Right lobe of liver (tissue), 6 donors: ENCODE measurements around the gene CEP55. TPM values are rescaled to one million over a fixed set of nuclear protein-coding genes. Genes with fewer than 3 reads are reported as not detected.

Source experiments
- ATAC-seq, 4 donors: fragments of 200-7000 bp; cut with Tn5 transposase; one replicate each; pipeline ENCODE4 v1.9.1; 2020; ENCODE audit warnings: mild to moderate bottlenecking in 4 of 4, moderate library complexity in 4 of 4
- DNase-seq, 3 donors: peaks; one replicate each; pipeline ENCODE4 v3.0.0-alpha.2; 2020
- H3K27ac ChIP-seq, 3 donors: fragments of 200-600 bp; one replicate each; pipeline ENCODE4 v1.8.0; 2022
- H3K27me3 ChIP-seq, 2 donors: fragments of 200-600 bp; one replicate each; pipeline ENCODE4 v1.8.0; 2022
- H3K36me3 ChIP-seq, 4 donors: fragments of 200-600 bp; sonication (generic) in 1 of 4; one replicate each; pipeline versions ENCODE4 v1.5.1 to v1.8.0; 2017 to 2022; ENCODE audit warnings: control low read depth in 1 of 4
- H3K4me1 ChIP-seq, 4 donors: fragments of 200-600 bp; sonication (generic) in 1 of 4; one replicate each; pipeline versions ENCODE4 v1.5.1 to v1.8.0; 2017 to 2022; ENCODE audit warnings: control low read depth in 1 of 4
- H3K4me3 ChIP-seq, 3 donors: fragments of 200-600 bp; one replicate each; pipeline ENCODE4 v1.8.0; 2022
- H3K9me3 ChIP-seq, 4 donors: fragments of 200-600 bp; sonication (generic) in 1 of 4; one replicate each; pipeline versions ENCODE4 v1.5.1 to v1.8.0; 2017 to 2022; ENCODE audit warnings: control low read depth in 1 of 4
- POLR2A ChIP-seq: fragments of 450-650 bp; IDR thresholded peaks from one replicate; pipeline ENCODE4 v1.6.1; 2017; ENCODE audit warnings: antibody characterized with exemption, mild to moderate bottlenecking
- WGBS: methylation state at CpG from one replicate; pipeline ENCODE4 v1.1.6; 2018; ENCODE audit warnings: low coverage, low lambda C conversion rate; ENCODE audit not compliant: insufficient coverage; ENCODE audit errors: missing lambda C conversion rate; 5-methylcytosine and 5-hydroxymethylcytosine counted together
- intact Hi-C, 2 donors: fragments of 100-400 bp; cut with DNase I; formaldehyde crosslinking; loops; one replicate each; pipeline versions ENCODE4 v1.11.2 to v1.14.1; 2022
- total RNA-seq, 6 experiments: library from RNA; depleted of rRNA in 2 of 6; stranded (reverse); fragments of >200 nt in 2 of 6; fragmentation: NEBNext Ultra II Directional in 3 of 6; extraction: Animal tissue kit (Norgen Biotek cat#: 25700) in 3 of 6; gene quantifications; one replicate each; pipeline versions ENCODE4 v1.1.0 to v1.2.4, GENCODE V29; 2016 to 2023
- TF ChIP-seq, protein P1 (sequence below), 4 donors: fragments of 200-600 bp in 3 of 4; fragments of 450-650 bp in 1 of 4; IDR thresholded peaks; one replicate each; pipeline versions ENCODE4 v1.5.1 to v1.8.0; 2016 to 2022; ENCODE audit warnings: antibody characterized with exemption in 4 of 4, mild to moderate bottlenecking in 2 of 4
- donor health status: DM: no; HTN: yes; CAD: no.
- donor health status: DM: no; HTN: no; CAD: no.
- donor health status: DM: no; HTN: no; CAD: no.
- donor health status: DM: no; HTN: yes; CAD: no.
- donor health status: DM: no; HTN: yes; CAD: no.

Gene CEP55
- total RNA-seq, 6 experiments from 2014 or later, result 0.16 to 0.56 (median 0.43) TPM; not detected in 1

DNA sequence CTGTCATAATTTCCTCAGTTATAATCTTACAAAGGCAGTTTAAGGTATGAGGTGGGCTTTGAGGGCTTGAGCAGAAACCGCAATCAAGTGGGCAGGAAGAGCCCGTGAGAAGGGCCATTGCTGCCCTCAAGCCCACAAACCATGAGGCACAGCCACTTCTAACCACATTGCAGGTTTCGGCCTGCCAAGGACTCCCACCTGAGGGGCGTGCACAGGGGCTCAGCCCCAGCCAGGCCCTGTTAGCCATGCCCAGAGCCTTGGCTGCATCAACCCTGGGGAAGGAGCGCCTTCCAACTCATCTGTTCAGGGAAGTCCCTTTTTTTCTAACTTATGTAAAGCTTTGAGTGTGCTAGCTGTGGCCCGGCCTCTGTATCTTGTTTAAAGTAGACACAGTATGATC lies 64.1 kb downstream of the CEP55 start:
- DNase-seq (no peak), ATAC-seq (no peak)
- TF ChIP-seq POLR2A, result no peak
- TF ChIP-seq, protein P1, sequence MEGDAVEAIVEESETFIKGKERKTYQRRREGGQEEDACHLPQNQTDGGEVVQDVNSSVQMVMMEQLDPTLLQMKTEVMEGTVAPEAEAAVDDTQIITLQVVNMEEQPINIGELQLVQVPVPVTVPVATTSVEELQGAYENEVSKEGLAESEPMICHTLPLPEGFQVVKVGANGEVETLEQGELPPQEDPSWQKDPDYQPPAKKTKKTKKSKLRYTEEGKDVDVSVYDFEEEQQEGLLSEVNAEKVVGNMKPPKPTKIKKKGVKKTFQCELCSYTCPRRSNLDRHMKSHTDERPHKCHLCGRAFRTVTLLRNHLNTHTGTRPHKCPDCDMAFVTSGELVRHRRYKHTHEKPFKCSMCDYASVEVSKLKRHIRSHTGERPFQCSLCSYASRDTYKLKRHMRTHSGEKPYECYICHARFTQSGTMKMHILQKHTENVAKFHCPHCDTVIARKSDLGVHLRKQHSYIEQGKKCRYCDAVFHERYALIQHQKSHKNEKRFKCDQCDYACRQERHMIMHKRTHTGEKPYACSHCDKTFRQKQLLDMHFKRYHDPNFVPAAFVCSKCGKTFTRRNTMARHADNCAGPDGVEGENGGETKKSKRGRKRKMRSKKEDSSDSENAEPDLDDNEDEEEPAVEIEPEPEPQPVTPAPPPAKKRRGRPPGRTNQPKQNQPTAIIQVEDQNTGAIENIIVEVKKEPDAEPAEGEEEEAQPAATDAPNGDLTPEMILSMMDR (IDR thresholded peaks at IDR 0.05), result no peak
- Histone ChIP-seq H3K27ac (no peak overlapping the region), H3K9me3 (no peaks in the 10 kb centered on the region), H3K4me3 (no peak overlapping the region), H3K27me3 (no peaks in the 10 kb centered on the region), H3K36me3 (no peaks in the 10 kb centered on the region), H3K4me1 (no peaks in the 10 kb centered on the region)
- intact Hi-C loops, result no loop called here
- 90% methylated on average over 2 of the region's 6 CpGs for WGBS

DNA sequence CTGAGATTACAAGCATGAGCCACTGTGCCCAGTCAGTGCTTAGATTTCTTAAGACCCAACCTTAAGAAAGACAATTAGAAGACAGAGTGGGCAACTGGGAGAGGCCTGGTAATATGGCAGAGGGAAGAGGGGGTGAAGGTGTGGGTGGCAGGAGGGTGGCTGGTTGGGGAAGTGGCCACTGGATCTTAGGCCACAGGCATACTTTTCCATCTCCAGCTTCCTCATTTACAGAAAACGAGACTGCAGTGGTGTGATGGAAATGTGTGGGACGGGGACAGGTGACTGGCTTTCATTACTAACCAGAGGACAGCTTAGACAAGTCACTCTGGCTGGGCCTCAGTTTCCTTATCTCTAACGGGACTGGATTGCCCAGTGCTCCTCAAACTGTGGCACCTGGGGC lies 69.0 kb downstream of the CEP55 start:
- H3K4me1 ChIP-seq, result peaks cover 0 to 5% (median 0%) of the 10 kb centered on the region in 4 donors
- DNase-seq (no peak), ATAC-seq (no peak)
- intact Hi-C loops, result no loop called here
- H3K36me3 ChIP-seq, result no peaks in the 10 kb centered on the region
- WGBS, result 40% methylated on average over 1 of the region's 3 CpGs
- no peaks in the 10 kb centered on the region for H3K9me3 ChIP-seq
- peaks cover 0 to 7% of the 10 kb centered on the region in 2 donors for H3K27me3 ChIP-seq
- H3K4me3 ChIP-seq, result no peak overlapping the region
- H3K27ac ChIP-seq, result no peak overlapping the region
- TF ChIP-seq POLR2A, result no peak
- TF ChIP-seq, protein P1 (IDR thresholded peaks at IDR 0.05), result no peak

DNA sequence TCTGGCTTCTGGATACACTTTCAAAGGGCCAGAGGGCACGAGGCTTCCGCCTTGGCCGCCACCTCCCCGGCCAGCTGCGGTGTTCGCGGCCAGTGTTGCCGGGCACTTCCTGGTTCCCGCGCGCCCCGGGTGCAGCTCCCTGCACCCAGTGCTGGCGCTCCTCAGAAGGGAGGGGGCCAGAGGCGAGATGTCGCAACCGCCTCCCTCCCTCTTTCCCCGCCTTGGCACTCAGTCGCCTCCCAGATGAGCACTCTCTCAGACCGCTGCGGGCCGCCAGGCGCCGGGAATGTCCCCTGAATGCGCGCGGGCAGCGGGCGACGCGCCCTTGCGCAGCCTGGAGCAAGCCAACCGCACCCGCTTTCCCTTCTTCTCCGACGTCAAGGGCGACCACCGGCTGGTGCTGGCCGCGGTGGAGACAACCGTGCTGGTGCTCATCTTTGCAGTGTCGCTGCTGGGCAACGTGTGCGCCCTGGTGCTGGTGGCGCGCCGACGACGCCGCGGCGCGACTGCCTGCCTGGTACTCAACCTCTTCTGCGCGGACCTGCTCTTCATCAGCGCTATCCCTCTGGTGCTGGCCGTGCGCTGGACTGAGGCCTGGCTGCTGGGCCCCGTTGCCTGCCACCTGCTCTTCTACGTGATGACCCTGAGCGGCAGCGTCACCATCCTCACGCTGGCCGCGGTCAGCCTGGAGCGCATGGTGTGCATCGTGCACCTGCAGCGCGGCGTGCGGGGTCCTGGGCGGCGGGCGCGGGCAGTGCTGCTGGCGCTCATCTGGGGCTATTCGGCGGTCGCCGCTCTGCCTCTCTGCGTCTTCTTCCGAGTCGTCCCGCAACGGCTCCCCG lies 70.2 kb downstream of the CEP55 start, which contains the start of gene FFAR4:
Gene FFAR4 (plus strand): TSS at position 231 of the 842 bp plus-strand sequence. CDS start 56 bp downstream, at position 287.
- peaks cover 0 to 7% of the 10 kb centered on the region in 2 donors for H3K27me3 ChIP-seq
- H3K4me1 ChIP-seq, result peaks cover 0 to 5% (median 0%) of the 10 kb centered on the region in 4 donors
- ATAC-seq (peak; percentile 71 to 82 (median 76)), DNase-seq (peak in 2 of 3 donors; percentile 51 to 56)
- H3K27ac ChIP-seq, result no peak within 1 kb of the TSS
- no peaks in the 10 kb centered on the region for H3K36me3 ChIP-seq
- 10% methylated on average over 6 of the region's 85 CpGs for WGBS
- H3K4me3 ChIP-seq, result peak within 1 kb of the TSS; percentile 4 to 35 (median 14)
- intact Hi-C loops, result no loop called here
- H3K9me3 ChIP-seq, result no peaks in the 10 kb centered on the region
- no peak for TF ChIP-seq POLR2A
- TF ChIP-seq, protein P1 (IDR thresholded peaks at IDR 0.05), result no peak

DNA sequence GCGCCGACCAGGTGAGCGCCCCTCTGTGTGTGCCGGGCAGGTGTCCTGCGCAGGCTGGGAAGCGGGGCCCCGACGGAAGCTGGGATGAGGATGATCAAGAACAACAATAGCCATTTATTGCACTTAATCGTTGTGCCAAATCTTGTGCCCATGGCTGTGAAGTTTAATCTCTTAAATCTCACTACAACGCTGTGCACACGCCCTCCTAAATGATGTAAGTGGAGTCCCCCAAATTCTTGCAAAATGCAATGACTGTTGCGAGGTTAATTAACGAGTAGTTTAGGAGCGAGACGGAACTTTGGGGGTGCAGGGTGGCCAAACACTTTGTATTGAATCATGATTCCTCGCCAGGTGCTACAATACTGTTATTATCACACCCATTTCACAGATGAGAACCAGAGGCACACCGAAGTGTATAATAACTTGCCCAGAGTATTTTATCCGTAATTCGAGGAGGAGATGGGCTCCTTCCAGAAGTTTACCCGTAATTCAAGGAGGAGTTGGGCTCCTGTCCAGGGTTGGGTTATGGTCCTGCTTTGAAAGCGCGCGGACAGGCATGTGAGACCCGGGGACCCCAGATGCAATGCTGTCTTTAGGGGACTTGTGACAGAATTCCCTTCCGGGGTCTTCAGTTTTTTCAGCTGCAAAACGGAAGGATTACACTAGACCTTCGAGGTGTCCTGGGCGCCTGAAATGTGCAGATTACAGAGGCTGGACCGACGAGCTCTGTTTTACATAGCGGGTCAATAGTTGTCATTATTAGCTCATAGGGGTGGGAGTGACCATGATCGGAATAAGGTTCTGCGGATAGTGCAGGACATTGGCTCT lies 71.1 kb downstream of the CEP55 start:
- TF ChIP-seq POLR2A, result no peak
- TF ChIP-seq, protein P1 (IDR thresholded peaks at IDR 0.05), result no peak
- intact Hi-C loops, result no loop called here
- 11% methylated on average over 14 of the region's 33 CpGs for WGBS
- DNase-seq (no peak), ATAC-seq (peak in 2 of 4 donors; percentile 15 to 25)
- Histone ChIP-seq H3K27ac (no peak overlapping the region), H3K4me3 (peak overlapping the region in 2 of 3 donors; percentile 14 to 35), H3K9me3 (no peaks in the 10 kb centered on the region), H3K27me3 (peaks cover 0 to 7% of the 10 kb centered on the region in 2 donors), H3K4me1 (peaks cover 0 to 5% (median 0%) of the 10 kb centered on the region in 4 donors), H3K36me3 (no peaks in the 10 kb centered on the region)
